GM23248 (cell line): ENCODE measurements around the gene ZNF215.

Experiments
- EZH2 ChIP-seq: fragments of 200-600 bp; sonication (generic); IDR thresholded peaks from 2 replicates; pipeline ENCODE4 v1.6.1; 2018; ENCODE audit warnings: antibody characterized with exemption, mild to moderate bottlenecking; ENCODE audit not compliant: insufficient read depth, poor library complexity, severe bottlenecking
- EZH2phosphoT487 ChIP-seq: fragments of 200-600 bp; sonication (generic); IDR thresholded peaks from 2 replicates; pipeline ENCODE4 v1.6.1; 2018; ENCODE audit warnings: antibody characterized with exemption, moderate library complexity, mild to moderate bottlenecking, low read depth; ENCODE audit not compliant: insufficient read depth

DNA sequence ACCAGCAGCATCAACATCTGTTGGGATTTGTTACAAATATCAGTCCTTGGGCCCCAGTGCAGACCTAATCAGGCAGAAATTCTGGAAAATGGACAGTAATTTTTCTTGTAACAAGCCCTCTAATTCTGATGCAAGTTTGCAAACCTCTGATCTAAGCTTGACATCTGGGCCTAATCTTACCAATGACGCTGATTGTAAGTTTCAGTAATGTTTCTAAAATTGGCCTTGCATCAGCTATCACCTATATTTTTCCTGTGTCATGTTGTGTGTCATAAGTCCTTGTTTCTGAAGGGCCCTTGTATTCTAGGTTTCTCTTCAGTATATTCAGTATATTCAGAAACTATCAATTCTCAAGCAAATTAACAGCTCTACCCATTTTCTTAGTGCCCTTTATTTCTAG, 36.4 kb downstream of the ZNF215 start:
- TF ChIP-seq EZH2phosphoT487 (no peak), EZH2 (no peak)
